Uterus (tissue), 2 donors: ENCODE measurements around the gene TRPV5.

Source experiments
- CTCF ChIP-seq, 4 experiments: fragments of 200-600 bp in 2 of 4; fragments of 450-650 bp in 2 of 4; sonication (generic) in 2 of 4; IDR thresholded peaks; one replicate each; pipeline ENCODE4 v1.5.1; 2016 to 2019; ENCODE audit warnings: antibody characterized with exemption in 4 of 4, mild to moderate bottlenecking in 2 of 4, moderate library complexity in 1 of 4
- POLR2A ChIP-seq, 2 donors: fragments of 450-650 bp; IDR thresholded peaks; one replicate each; pipeline ENCODE4 v1.6.1; 2016; ENCODE audit warnings: antibody characterized with exemption in 2 of 2, mild to moderate bottlenecking in 1 of 2, moderate library complexity in 1 of 2

GRCh38 chr7:142934056-142934455, 510 bp upstream of the TRPV5 start:
- no peak for TF ChIP-seq CTCF (IDR thresholded peaks at IDR 0.05)
- no peak for TF ChIP-seq POLR2A (IDR thresholded peaks at IDR 0.05)
